HG03196 (cell line): ENCODE measurements around the gene NUP93.

Experiments
- ATAC-seq: cut with Tn5 transposase; IDR thresholded peaks from one replicate; pipeline ENCODE4 v1.9.1; 2021; ENCODE audit not compliant: unreplicated experiment

Gene NUP93

DNA sequence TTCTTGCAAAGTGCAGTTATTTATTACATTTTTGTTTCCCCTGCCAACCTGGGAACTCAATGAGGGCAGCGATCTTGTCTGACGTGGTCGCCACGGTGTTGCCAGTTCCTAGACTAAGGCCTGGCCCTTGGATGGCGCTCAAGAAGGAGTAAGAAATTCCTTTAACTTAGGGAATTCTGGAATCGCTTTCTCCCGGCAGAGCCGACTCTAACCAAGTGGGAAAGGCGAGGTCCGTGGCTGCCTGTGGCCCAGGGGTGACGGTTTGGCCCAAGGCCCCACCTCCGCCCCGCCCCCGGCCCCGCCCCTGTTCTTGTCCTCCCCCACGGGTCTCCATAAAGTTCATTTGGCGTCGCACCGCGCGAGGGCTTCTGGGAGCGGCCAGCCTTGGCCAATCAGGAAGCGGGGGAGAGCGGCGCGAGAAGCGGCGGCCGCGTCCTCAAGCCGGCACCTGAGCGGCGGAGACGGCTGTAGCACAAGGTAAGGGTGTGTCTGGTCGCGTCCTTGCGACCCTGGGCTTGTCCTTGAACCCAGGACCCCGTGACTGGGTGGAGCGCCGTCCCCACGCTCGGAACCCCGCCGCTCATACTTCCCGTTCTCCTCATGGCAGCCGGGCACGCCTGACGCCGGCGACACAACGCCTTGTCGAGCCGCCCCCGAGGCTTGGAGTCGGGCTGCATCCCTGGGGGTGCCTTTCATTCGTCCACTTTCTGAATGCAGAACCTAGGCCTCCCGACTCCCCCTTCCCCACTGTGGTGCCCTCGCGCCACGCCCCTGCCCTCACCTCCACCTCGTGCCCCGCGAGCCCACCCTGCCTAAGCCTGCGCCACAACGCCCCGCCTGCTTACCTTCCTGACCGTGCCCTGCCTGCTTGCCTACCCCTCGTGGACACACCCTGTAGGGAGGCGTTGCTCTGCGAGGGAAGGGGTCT lies at the start of gene NUP93:
TSS of gene NUP93 (plus strand) at position 395 of the 928 bp plus-strand sequence. CDS start 18,119 bp downstream, outside the sequence.
- peak; percentile 83 for ATAC-seq

DNA sequence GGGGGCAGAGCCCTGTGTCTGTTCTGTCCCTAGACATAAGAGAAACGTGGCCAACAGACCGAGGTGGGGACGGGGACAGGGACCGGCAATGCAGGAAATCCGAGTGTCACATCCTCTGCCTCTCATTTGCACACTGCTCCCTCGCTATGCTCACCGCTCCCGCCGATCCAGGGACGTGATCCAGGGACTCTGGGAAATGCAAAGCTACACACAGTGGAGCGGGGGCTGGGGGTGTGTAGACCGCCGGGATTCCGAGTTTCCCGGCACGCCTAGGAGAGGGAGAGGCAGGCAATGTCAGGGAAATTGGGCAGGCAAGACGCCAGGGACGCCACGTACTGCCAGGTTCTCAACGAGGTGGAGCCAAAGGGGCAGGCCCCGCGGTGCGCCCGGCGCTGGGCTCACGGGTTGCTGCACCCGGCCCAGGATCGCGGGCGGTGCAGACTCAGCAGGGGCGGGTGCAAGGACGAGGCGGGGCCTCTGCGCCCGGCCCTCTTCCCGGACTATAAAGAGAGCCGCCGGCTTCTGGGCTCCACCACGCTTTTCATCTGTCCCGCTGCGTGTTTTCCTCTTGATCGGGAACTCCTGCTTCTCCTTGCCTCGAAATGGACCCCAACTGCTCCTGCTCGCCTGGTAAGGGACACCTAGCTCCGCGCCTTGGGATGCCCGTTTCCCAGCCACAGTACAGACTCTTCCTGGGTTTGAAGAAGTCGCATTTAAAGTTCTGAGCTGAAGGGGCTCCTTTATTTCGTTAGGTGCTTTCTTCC lies 47.8 kb upstream of the NUP93 start, which contains the start of gene MT1X:
TSS of gene MT1X (plus strand) at position 532 of the 764 bp plus-strand sequence. CDS start at position 603, 71 bp downstream.
- ATAC-seq, result peak; percentile 96

DNA sequence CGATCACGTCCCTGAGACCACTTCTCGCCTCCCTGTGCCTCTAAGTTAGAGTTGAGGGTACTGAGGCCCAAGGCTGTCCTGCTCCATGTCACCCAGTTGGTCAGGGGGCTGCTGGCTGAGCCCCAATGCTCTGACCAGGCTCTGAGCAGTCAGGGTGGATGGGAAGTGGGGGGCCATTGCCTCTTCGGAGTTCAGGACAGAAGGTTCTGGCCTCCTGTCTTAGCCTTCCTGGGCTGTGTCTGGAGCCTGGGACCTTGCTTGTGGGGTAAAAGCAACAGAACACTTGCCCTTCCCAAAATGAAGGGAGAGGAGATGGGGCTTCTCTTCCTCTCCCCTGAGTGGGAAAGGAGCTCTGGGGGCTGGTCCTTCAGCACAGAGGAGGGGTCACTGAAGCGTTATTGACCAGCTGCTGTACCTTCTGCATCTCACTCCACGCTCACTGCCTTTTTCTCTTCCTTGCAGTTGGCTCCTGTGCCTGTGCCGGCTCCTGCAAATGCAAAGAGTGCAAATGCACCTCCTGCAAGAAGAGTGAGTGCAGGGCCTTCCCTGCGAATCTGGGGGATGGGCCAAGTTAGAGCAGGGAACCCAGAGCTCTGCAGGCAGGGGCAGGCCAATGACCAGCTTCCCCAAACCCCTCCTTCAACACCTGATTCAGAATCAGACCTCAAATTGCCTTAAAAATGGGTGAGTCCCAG lies 47.1 kb upstream of the NUP93 start:
- no peak for ATAC-seq

DNA sequence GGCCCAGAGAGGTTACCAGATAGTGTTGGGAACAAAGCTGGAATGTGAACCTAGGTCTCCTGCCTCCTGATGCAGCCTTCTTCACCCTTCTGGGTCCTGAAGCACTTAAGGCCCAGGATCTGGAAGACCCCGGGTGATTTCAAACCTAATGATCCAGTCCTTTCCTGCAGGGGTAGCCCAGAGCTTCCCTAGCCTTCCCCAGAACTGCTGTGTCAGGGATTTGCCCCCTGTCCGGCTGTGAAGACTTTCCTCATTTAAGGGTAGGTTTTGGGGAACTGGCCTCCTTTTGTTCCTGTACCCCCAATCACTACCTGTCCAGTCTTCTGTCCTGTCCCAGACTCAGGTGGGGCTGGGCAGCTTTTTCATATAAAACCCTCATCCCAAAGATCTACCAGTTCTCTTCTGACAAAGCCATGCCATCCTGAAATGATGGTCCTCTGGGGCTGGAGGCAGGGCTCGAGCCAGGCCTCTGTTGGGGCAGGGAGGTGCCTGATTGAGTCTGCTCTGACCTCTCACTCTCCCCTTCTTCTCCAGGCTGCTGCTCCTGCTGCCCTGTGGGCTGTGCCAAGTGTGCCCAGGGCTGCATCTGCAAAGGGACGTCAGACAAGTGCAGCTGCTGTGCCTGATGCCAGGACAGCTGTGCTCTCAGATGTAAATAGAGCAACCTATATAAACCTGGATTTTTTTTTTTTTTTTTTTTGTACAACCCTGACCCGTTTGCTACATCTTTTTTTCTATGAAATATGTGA lies 46.3 kb upstream of the NUP93 start:
- no peak for ATAC-seq

DNA sequence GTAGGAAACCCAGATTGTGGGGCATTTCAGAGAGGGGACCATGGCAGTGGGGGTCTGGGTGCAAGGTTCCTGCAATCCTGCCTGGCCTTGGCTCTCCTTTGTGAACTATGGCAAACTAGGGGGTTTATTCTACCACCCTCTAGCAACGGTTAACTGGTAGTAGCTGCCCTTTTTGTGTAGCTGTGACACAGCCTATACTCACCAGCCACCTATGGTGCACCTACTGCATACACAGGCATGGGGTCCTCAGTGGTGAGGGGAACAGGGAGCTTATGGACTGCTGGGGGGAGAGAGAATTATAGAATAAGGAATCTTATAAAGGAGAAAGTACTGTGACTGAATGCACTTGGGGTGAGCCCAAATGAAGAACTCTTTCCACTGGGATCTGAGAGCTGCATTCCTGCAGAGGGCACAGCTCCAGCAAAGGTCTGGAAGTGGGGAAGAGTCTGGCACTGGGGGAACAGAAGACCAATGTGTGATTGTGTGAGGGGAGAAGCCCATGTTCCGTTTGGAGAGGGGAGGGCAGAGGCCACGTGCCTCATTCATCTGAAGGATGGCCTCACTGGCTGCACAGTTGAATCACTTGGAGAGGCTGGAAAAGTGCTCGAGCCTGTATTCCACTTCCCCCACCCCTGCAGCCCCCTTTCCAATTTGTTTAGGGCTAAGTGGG lies 45.5 kb upstream of the NUP93 start:
- ATAC-seq, result no peak

DNA sequence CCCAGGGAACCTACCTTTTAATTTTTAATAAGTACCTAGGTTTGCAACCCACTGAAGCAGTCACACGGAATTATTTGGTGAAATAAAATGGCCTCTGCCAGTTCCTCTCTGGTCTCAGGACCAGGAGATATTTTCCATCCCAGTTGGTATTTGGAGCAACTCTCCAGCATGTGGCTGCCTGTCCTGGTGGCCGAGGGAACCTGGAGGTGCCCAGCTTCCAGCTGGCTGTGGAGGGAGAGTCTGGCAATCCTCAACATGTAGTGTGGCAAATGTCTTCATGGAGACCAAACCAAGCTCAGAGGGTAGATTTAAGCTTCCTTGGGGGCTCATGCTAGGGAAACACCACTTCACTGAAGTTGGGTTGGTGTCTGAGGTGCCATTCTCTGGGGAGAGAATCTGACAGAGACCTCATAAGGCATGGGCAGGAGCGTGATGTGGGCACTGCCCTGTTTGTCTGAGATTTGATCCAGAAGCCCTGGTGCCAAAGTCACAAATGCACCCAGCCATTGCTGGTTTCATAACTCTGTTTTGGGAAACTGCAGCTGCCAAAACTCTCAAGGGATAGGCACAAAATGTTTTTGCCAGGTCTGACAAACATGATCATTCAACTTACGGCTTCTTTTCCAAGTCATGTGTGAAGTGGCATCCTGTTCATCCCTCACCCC lies 44.9 kb upstream of the NUP93 start:
- ATAC-seq, result no peak

DNA sequence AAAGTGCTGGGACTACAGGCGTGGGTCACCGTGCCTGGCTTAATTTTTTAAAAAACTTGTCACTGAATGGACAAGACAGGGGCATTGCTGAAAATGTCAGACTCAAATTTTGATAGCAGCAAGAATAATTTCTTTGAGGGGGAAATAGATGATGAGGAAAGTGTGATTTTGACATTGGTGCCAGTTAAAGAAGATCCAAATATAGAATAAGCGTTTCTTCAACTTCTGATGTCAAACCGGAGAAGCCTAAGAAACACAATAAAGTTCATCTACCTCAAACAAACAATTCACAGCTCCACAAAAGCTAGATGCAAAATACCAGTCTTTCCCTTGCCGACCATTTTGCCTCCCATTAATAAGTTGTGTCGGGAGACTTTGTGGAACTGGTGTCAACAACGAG lies 43.2 kb upstream of the NUP93 start:
- ATAC-seq, result no peak

DNA sequence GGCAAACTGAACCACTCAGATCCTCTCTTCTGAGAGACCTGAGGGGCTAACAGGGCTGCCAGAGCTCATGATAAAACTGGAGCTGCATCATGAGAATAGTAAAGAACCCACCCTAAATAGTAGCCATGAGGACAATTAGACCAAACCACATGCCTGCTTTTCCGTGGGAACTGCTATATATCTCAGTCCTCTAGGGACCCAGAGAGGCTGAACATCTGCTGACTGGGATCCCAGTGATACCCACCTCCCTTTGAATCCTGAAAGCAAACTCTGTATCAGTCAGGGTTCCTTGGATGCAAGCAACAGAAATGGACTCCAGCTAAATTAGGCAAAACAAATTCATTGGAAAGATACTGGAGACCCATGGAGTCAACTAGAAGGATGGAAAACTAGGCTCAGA lies 41.2 kb upstream of the NUP93 start:
- ATAC-seq, result no peak

DNA sequence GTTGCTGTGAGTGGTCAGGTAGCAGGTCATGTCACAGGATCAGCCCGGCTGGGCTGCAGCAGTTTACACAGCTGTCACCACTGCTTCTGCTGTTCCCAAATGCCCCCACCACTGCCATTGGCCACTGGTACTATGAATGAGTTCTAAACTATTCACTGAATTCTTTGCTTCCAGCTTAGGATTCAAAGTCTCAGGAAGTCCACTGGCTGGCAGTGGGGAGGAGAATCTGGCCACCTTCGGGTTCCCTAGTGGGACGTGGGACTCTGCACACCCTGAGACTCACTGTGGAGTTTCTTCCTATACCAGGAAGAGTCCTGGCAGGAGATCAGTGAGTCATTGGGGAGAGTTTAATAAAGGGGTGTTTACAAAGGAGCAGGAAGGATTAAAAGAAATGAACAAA lies 40.8 kb upstream of the NUP93 start:
- ATAC-seq, result no peak

DNA sequence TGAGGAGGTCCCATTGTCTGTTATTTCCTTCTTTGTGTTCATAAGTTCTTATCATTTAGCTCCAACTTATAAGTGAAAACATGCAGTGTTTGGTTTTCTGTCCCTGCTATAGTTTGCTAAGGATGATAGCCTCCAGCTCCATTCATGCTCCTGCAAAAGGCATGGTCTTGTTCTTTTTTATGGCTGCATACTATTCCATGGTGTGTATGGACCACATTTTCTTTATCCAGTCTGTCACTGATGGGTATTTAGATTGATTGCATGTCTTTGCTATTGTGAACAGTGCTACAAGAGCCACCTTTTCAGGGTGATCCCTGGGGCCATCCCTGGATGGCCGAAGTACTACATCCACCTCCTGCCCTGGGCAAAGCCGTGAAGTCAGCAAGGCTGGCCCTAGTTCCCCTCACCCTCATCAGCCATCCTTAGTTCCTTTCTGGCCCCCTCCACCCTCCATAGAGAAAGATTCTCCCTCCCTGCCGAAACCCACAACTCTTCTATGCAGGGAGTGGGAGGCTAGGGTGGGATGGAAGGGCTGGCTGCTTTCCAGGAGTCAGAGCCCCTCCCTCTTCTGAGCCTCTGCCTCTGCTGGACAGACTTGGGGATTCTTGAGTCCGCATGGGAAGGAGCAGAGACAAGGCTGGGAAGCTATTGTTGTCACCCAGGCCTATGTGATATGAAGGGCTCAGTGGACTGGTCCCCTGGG lies 39.4 kb upstream of the NUP93 start:
- ATAC-seq, result no peak

DNA sequence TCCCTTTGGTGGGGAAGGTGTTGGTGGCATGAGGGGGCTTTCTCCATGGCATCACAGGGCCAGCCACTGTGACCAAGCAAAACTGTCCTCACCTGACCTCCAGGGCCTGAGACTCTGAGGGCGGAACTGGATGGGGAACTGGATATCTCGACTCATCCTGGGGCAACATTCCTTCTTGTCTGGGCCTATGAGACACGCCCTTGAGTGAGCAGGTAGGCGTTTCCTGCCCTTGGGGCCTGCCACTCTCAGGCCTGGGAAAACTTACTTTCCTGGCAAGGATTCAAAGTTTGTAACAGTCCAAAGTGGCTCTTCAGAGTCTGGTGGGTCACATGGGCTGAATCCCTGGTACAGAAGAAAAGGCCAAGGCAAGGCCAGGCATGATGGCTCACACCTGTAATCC lies 38.0 kb upstream of the NUP93 start:
- no peak for ATAC-seq

DNA sequence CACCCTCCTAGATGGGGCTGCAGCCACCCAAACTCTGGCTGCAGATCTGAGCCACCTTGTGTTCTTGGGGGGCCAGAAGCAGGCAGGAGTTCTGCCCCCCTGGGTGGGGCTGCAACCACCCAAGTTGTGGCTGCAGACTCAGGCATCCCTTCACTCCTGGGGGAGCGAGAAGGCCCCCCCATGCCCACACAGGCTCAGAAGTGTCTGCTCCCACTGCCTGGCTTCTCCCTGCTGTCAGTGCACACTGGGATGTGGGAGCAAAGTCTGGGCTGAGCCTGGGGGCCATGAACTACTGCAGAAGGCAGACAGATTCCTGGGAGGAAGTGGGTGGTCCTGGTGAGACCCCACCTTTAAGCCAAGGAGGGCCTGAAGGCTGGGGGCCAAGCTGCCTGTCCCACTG lies 34.7 kb upstream of the NUP93 start:
- no peak for ATAC-seq

DNA sequence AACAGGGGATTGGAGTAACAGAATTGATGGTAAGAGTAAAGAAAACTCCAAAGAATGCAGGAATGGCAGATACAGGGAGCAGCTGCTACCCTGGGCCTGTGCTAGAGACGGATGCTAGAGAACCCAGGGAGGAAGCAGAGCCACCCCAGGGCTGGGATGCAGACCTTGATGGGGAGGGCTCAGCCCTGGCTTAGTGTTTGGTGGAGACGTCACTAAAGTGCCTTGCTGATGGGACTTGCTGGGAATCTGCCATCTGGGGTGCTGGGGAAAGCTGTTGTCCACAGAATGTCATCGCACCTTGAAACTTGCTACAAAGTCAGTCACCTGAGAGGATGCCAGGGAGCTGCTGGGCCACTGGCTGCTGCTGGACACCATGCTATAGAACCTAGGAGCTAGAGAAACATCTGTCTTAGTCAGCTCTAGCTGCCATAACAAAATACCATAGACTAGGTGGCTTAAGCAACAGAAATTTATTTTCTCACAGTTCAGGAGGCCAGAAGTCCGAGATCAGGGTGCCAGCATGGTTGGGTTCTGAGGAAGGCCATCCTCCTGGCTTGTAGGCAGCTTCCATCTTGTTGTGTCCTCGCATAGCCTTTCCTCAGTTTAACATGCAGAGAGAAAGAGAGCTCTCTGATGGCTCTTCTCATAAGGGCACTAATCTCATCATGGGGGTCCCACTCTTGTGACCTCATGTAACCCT lies 32.3 kb upstream of the NUP93 start:
- ATAC-seq, result no peak

DNA sequence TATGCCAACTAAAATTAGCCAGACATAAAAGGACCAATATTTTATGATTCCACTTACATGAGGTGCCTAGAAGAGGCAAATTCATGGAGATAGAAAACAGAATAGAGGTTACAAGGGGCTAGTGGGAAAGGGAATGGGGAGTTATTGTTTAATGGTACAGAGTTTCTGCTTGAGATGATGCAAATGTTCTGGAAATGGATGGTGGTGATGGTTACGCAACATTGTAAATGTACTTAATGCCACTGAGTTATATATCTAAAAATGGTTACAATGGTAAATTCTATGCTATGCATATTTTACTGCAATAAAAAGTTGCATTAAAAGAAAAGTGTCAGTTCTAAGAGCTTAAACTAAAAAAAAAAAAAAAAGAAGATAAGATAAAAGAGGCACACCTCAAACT lies 29.7 kb upstream of the NUP93 start:
- ATAC-seq, result no peak

DNA sequence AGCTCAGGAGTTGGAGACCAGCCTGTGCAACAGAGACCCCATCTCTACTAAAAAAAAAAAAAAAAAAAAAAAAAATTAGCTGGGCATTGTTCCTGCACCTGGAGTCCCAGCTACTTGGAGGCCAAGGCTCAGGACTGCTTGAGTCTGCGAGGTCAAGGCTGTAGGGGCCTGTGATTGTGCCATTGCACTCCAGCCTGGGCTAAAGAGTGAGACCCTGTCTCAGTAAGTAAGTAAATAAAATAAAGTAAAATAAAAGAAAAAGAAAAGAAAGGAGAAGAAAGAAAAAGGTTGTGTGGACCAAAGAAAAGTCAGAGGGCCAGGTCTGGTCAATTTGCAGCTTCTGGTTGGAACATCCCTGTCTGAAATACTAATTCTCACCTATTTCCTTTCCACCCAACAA lies 29.3 kb upstream of the NUP93 start:
- ATAC-seq, result no peak

DNA sequence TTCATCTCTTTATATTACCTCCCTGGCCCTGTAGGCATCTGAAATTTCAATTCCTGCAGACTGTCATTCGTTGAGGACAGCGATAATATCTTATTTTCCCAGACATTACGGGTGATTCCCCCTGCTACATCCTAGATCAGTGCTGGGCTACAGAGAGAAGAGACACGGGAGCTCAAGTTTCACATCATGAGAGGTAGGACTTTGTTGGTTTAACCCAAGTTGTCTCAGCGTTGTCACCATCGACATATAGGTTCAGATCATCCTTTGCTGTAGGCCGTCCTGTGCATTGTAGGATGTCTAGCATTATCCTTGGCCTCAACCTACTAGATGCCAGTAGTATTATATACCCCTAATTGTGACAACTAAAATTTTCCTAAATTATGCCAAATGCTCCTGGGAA lies 28.4 kb upstream of the NUP93 start:
- ATAC-seq, result no peak

DNA sequence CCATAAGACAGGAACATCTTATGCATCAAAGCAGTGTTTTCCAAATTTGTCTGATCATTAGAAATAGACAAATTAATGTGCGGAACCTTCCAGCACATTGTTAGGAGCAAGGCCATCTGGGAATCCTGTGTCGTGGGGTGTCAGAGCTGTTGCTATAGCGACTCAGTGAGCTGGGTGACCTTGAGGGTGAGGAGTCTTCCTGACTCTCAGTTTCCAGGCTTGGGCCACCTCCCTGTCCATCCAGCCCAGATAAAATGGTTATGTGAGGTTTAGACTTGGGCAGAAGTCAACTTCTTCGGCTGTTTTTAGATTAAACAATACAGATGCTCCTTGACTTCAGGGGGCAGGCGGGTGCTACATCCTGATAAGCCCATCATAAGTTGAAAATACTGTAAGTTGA lies 27.1 kb upstream of the NUP93 start:
- ATAC-seq, result no peak
